SH-SY5Y (cell line): Measurements from ENCODE around the gene LYPD6B.

Source experiments
- GATA2 ChIP-seq: IDR thresholded peaks from 2 replicates; pipeline ENCODE4 v1.6.1; 2011; ENCODE audit warnings: mild to moderate bottlenecking, low read depth, low read length
- GATA3 ChIP-seq: IDR thresholded peaks from 2 replicates; pipeline ENCODE4 v1.6.1; 2011; ENCODE audit warnings: low read depth, mild to moderate bottlenecking, low read length, moderate library complexity

The LYPD6B gene

GRCh38 chr2:149089068-149089467 lies 50.6 kb downstream of the LYPD6B start:
- TF ChIP-seq GATA2 (no peak), GATA3 (no peak)

DNA sequence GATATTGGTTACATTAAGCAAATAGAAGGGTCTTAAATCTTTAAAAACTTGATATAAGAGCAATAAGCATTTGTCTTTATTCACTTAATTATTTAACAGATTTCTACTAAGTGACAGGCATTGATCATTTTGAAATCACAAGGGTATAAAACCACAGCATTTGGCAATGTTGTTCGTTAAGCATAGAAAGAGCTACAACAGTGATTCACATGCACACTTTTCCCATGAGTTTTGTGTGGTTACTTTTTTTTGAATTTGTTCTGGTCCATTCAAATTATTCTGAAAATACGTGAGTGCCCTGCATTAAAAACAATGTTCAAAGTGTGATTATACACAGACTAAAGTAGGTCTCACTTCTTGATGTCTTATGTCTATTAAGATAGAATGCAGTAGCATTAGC lies 52.2 kb downstream of the LYPD6B start:
- TF ChIP-seq GATA2, result no peak
- TF ChIP-seq GATA3, result no peak

DNA sequence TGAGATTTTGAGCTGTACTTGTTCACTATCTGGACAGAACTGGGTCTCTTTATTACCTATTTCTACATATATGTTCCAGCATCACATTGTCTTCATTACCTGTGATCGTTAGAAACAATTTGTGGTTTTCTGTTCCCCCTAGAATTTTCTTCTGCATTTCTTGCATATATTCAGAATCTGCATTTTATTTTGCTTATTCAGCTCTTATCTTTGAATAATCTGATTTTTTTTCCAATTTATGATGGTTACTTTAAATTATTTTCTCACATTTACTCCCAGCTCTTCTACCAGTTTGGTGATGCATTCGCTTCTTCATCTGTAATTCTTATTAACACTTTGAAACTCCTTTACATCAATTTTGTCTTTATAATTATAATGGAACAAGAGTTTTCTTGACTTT lies 55.1 kb downstream of the LYPD6B start:
- TF ChIP-seq GATA3 (no peak), GATA2 (no peak)

DNA sequence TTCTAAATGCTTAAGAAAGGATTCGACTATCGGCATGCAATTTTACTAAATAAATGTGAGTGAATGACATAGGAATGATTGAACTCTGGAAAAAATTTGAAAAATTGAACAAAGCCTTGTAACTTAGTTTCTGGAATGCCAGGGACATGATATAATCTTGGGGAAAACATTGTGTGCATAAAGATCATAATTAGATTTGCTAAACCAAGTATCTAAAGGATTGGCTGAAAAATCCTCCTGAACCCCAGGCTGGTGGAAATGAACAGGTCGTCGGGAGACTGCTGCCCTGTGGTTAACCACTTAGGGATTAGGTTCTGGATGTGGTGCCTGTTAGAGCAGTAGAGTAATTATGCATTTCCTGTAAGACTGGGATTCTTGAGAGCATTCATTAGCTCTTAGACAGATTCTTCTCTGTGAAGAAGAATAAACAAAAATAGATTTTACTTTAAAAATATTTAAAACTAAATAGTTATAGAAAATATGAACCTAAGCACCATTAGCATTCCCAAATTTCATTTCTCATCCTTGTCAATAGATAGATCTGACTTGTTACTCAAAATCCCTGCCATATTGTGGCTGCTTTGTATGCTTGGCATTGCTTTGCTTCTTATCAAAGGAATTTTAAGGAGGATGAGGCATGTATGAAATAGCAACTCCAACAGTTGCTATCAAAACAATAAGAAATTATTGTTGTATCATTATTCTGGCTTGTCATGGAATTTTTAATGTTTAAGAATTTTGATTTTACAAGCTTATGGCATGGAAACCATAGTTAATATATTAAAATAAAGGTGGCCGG lies 55.9 kb downstream of the LYPD6B start:
- TF ChIP-seq GATA3, result no peak
- no peak for TF ChIP-seq GATA2

DNA sequence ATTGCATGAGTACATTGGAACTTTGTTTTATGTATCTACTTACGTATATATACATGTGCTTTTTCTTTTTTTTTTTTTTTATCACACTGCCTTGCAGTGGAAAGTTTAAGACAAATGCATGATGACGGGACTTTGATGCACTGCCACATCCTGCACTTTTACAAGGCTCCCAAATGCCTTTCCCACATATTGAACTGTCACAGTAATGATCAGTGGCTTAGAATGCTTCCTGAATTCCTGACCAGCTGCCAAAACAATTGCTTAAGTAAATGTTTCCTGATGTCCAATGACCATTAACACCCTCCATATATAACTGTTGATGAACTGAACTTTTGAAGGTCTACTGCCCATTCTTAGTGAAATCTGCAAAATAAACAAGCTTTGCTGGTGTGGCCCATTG lies 60.2 kb downstream of the LYPD6B start:
- TF ChIP-seq GATA2 (no peak), GATA3 (no peak)

- TF ChIP-seq GATA2 (no peak), GATA3 (no peak)
Observed at GRCh38 chr2:149099298-149099697, 60.8 kb downstream of the LYPD6B start.

DNA sequence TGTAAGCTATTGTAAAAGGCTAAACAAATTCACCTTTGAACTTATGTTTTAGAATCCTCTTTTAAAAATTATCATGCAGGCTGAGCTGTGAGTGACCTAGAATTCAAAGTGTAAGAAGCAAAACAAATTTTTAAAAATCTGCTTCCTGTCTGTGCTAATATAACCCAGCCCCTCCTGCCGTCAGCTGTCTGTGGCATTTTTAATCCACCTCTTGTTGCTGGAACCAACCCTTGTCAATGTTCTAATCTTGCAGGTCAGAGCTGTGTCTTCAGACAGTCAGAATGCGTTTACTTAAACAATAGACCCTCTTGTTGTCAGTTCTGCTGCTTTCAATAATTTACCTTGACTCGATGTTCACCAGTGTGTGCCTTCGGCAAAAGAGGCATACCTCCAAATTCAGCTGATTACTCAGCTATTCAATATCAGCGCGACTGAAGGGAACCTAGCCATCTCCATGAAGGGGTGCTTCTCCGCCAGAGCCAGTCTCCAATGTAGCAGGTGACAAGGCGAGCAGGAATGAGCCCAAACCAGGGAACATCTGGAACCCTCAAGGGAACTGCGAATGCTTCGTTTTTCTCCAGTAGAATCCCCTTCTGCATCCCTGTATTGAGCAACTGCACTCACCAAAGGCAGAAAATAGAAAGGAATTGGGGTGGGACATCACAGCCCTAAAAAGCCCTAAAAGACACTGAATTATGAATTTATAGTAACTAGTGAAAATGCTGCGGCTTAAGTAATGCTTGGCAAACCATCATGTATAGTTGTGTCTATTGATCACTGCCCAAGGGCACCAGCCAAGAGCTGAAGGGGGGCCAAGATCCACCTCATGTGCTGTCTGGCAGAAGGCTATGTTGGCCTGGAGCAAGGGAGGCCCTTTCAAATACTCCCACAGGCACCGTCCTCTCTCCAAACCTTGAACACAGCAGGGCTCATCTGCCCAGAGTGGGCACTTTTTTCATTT lies 62.5 kb downstream of the LYPD6B start:
- TF ChIP-seq GATA3 (no peak), GATA2 (no peak)

DNA sequence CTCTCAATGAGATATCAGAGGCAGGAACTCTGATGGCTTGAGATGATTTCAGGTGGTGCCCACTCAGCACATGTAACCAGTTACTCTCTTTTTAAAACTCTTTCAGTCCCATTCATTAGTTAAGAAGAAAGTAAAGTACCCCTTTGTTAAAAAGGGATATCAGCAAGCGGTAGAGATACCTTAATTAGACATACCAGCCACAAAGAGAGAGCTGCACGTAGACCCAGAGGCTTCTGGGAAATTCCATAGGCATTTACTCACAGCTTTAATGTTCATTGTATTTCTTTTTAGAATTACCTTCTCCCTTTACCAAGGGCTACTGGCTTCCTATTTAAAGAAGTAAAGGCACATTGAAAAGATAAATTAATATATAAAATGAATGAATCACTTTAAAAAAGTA lies 63.3 kb downstream of the LYPD6B start:
- TF ChIP-seq GATA2 (no peak), GATA3 (no peak)

- no peak for TF ChIP-seq GATA3
- TF ChIP-seq GATA2, result no peak
Observed at GRCh38 chr2:149103081-149103620, 64.7 kb downstream of the LYPD6B start.

DNA sequence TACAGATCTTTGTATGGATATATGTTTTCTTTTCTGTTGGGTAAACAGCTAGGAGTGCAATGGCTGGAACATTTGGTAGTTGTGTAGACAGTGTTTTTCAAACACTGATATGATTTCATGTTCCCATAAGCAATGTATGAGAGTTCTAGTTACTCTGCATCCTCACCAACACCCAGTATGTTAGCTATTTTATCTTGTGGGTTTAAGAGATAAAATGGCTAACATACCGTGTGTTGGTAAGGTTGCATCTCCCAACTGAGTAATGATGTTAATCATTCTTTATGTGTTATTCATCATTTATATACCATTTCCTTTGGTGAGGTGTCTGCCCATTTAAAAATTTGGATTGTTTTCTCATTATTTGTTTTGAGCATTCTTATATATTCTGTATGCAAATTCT lies 65.7 kb downstream of the LYPD6B start:
- no peak for TF ChIP-seq GATA2
- no peak for TF ChIP-seq GATA3

- TF ChIP-seq GATA2, result no peak
- TF ChIP-seq GATA3, result no peak
Observed at GRCh38 chr2:149112068-149112467, 73.6 kb downstream of the LYPD6B start.

GRCh38 chr2:149112713-149113112 lies 74.2 kb downstream of the LYPD6B start:
- no peak for TF ChIP-seq GATA3
- no peak for TF ChIP-seq GATA2

GRCh38 chr2:149115781-149116180 lies 77.3 kb downstream of the LYPD6B start:
- TF ChIP-seq GATA3, result no peak
- TF ChIP-seq GATA2, result no peak

DNA sequence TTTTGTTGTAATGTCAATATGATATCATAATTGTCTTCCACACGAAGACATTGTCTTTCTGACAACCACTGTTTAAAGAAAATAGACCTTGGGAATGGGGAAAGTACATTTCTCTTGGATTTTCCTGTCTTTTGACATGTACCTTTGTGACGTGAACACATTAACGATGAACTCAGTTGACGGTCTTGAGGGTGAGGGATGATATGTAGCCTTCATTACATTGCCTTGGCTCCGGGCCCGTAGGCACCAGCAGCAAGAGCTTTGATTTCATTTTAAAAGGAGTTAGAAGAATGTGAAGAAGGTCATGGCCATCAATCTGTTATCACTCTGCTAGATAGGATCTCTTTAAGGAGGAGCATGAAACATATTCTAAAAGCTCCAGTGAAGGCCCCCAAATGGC lies 80.9 kb downstream of the LYPD6B start:
- TF ChIP-seq GATA2 (no peak), GATA3 (no peak)
